Measurements from ENCODE around the gene MGAT5. TPM values are rescaled to one million over a fixed set of nuclear protein-coding genes. Genes with fewer than 3 reads are reported as not detected.

Gene MGAT5
- total RNA-seq, 3 donors from 2014 or later (not counting 1 experiment from before 2014, with no cell fraction given): 39.7 to 58.2 (median 57.0) TPM

DNA sequence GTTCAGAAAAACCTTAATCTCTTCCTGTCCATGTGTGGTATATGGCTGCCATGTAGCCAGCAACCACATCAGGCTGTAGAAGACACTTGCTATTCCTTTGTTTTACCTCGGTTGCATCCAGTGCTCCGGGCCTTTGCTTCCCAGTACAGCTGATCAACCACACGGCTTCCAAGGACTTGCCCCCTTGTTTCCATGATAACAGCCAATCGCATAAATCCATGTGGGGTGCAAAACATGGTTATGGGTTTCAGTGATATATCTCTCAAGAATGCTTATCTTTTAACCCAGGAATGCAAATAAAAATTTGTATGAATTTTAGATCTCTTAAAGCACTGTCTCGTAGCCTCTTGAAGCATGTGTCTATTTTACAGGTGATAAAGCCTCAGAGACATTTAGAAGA, 118.3 kb downstream of the MGAT5 start:
- Histone ChIP-seq H3K27ac (ENCODE audit: low read length) (no peak overlapping the region), H3K4me3 (ENCODE audit: low read length) (no peak overlapping the region), H3K9me3 (ENCODE audit: control insufficient read depth, insufficient read depth, low read length) (no peaks in the 10 kb centered on the region), H3K4me1 (ENCODE audit: control insufficient read depth, insufficient read depth, low read length) (peaks cover 5% of the 10 kb centered on the region), H3K36me3 (ENCODE audit: control insufficient read depth, insufficient read depth, low read length) (peaks cover 17% of the 10 kb centered on the region), H3K27me3 (ENCODE audit: control insufficient read depth, insufficient read depth, low read length) (no peaks in the 10 kb centered on the region)
- intact Hi-C loops (cut with micrococcal nuclease): no loop called here
- no peak for DNase-seq
- no peak overlapping the region for H3K4me3 Mint-ChIP-seq
- 97% methylated on average over 5 of the region's 5 CpGs for WGBS (ENCODE audit: insufficient coverage)
- no peaks in the 10 kb centered on the region for H3K27me3 Mint-ChIP-seq (ENCODE audit: low read depth in 2 of 2)
- H3K36me3 Mint-ChIP-seq: no peaks in the 10 kb centered on the region
- H3K4me1 Mint-ChIP-seq: peaks cover 10 to 19% of the 10 kb centered on the region in 2 donors
- H3K27ac Mint-ChIP-seq: no peak overlapping the region
- no peaks in the 10 kb centered on the region for H3K9me3 Mint-ChIP-seq
- ATAC-seq: no peak
- TF ChIP-seq, protein P1, sequence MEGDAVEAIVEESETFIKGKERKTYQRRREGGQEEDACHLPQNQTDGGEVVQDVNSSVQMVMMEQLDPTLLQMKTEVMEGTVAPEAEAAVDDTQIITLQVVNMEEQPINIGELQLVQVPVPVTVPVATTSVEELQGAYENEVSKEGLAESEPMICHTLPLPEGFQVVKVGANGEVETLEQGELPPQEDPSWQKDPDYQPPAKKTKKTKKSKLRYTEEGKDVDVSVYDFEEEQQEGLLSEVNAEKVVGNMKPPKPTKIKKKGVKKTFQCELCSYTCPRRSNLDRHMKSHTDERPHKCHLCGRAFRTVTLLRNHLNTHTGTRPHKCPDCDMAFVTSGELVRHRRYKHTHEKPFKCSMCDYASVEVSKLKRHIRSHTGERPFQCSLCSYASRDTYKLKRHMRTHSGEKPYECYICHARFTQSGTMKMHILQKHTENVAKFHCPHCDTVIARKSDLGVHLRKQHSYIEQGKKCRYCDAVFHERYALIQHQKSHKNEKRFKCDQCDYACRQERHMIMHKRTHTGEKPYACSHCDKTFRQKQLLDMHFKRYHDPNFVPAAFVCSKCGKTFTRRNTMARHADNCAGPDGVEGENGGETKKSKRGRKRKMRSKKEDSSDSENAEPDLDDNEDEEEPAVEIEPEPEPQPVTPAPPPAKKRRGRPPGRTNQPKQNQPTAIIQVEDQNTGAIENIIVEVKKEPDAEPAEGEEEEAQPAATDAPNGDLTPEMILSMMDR (IDR thresholded peaks at IDR 0.05): no peak

DNA sequence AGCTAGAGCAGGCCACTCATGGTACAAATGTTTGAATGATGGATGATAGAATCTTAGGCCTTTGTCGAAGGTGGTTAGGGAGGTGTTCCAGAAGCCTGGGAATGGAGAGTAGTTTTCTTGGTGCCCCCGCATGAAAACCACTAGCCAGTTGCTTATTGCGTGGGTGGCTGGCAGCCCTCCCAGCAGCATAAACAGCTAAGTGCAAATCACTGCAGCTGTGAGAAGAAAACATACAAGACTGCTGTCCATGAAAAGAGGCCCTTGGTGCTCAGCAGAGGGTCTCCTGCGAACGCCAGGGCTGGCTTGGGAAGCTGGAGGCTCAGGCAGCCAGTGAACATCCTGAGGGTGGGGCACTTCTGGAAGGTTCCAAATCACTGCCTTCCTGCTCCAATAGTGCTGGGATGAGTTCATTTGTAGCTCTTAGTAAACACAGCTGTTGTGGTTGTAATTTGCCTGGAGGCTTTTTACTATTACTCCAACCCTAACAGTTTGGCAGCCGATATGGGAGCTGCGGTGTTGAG, 118.8 kb downstream of the MGAT5 start:
- no peaks in the 10 kb centered on the region for H3K27me3 Mint-ChIP-seq (ENCODE audit: low read depth in 2 of 2)
- Histone ChIP-seq H3K9me3 (ENCODE audit: control insufficient read depth, insufficient read depth, low read length) (no peaks in the 10 kb centered on the region), H3K4me1 (ENCODE audit: control insufficient read depth, insufficient read depth, low read length) (peaks cover 5% of the 10 kb centered on the region), H3K4me3 (ENCODE audit: low read length) (no peak overlapping the region), H3K36me3 (ENCODE audit: control insufficient read depth, insufficient read depth, low read length) (peaks cover 17% of the 10 kb centered on the region), H3K27me3 (ENCODE audit: control insufficient read depth, insufficient read depth, low read length) (no peaks in the 10 kb centered on the region), H3K27ac (ENCODE audit: low read length) (no peak overlapping the region)
- H3K4me3 Mint-ChIP-seq: no peak overlapping the region
- TF ChIP-seq, protein P1 (IDR thresholded peaks at IDR 0.05): no peak
- H3K27ac Mint-ChIP-seq: no peak overlapping the region
- H3K36me3 Mint-ChIP-seq: no peaks in the 10 kb centered on the region
- no peaks in the 10 kb centered on the region for H3K9me3 Mint-ChIP-seq
- ATAC-seq: no peak
- H3K4me1 Mint-ChIP-seq: peaks cover 10 to 16% of the 10 kb centered on the region in 2 donors
- WGBS (ENCODE audit: insufficient coverage): 96% methylated on average over 7 of the region's 7 CpGs
- intact Hi-C loops (cut with micrococcal nuclease): no loop called here
- no peak for DNase-seq

DNA sequence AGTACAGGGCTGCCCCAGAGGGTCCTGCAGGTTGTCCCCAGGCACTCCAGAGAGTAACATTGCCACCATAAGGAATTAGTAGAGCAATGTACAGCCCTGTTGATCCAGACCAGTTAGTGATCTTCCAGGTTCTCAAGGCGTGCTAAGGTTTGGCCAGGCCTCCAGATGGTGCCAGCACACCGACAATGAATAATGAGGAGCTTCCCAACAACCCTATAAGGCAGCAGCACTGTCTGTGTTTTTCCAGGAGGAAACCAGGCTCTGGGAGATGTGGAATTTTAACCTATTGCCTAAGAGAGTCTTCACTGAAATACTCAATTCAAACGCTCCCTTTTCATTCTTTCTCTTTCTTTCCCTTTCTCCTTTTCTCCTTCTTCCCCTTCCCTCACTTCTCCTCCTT, 122.1 kb downstream of the MGAT5 start:
- Mint-ChIP-seq H3K36me3 (no peaks in the 10 kb centered on the region), H3K4me1 (peaks cover 0 to 5% of the 10 kb centered on the region in 2 donors), H3K9me3 (no peaks in the 10 kb centered on the region), H3K4me3 (no peak overlapping the region), H3K27me3 (ENCODE audit: low read depth in 2 of 2) (no peaks in the 10 kb centered on the region), H3K27ac (no peak overlapping the region)
- Histone ChIP-seq H3K4me1 (ENCODE audit: control insufficient read depth, insufficient read depth, low read length) (no peaks in the 10 kb centered on the region), H3K27me3 (ENCODE audit: control insufficient read depth, insufficient read depth, low read length) (no peaks in the 10 kb centered on the region), H3K9me3 (ENCODE audit: control insufficient read depth, insufficient read depth, low read length) (no peaks in the 10 kb centered on the region), H3K36me3 (ENCODE audit: control insufficient read depth, insufficient read depth, low read length) (peaks cover 24% of the 10 kb centered on the region), H3K27ac (ENCODE audit: low read length) (no peak overlapping the region), H3K4me3 (ENCODE audit: low read length) (no peak overlapping the region)
- intact Hi-C loops (cut with micrococcal nuclease): no loop called here
- WGBS (ENCODE audit: insufficient coverage): 84% methylated on average over 3 of the region's 3 CpGs
- TF ChIP-seq, protein P1 (IDR thresholded peaks at IDR 0.05): no peak
- no peak for DNase-seq
- no peak for ATAC-seq

DNA sequence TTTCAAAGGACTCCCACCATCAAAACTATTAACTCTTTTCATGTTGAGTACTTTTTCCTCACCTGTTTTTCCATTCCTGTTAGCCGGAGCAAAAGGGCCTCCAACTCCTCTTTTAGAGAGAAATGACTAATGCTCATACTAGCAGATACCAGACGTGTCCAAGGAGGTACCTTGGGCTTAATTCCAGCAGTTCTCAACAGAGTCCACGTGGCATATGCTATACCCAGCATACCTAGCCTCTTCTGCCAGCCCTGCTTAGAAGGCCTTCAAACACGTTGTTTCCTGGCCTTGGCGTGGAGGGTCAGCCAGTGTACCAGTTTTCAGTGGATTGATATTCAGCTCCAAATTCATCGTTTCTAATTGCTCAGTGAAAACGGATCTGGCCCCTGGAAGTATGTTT, 123.9 kb downstream of the MGAT5 start:
- no peak overlapping the region for H3K27ac Mint-ChIP-seq
- H3K36me3 ChIP-seq (ENCODE audit: control insufficient read depth, insufficient read depth, low read length): peaks cover 19% of the 10 kb centered on the region

More for the DNA sequence above, 123.9 kb downstream of the MGAT5 start:
- ATAC-seq: no peak
- no peaks in the 10 kb centered on the region for H3K4me1 ChIP-seq (ENCODE audit: control insufficient read depth, insufficient read depth, low read length)
- no peak for DNase-seq
- Mint-ChIP-seq H3K27me3 (ENCODE audit: low read depth in 2 of 2) (no peaks in the 10 kb centered on the region), H3K4me1 (peaks cover 0 to 5% of the 10 kb centered on the region in 2 donors), H3K36me3 (no peaks in the 10 kb centered on the region), H3K9me3 (no peaks in the 10 kb centered on the region), H3K4me3 (no peak overlapping the region)
- no peaks in the 10 kb centered on the region for H3K9me3 ChIP-seq (ENCODE audit: control insufficient read depth, insufficient read depth, low read length)
- TF ChIP-seq, protein P1 (IDR thresholded peaks at IDR 0.05): no peak
- intact Hi-C loops (cut with micrococcal nuclease): no loop called here
- 93% methylated on average over 7 of the region's 7 CpGs for WGBS (ENCODE audit: insufficient coverage)
- H3K27me3 ChIP-seq (ENCODE audit: control insufficient read depth, insufficient read depth, low read length): no peaks in the 10 kb centered on the region
- no peak overlapping the region for H3K4me3 ChIP-seq (ENCODE audit: low read length)
- H3K27ac ChIP-seq (ENCODE audit: low read length): no peak overlapping the region
